ENCODE results near the gene CALY. TPM values are rescaled to one million over a fixed set of nuclear protein-coding genes. Genes with fewer than 3 reads are reported as not detected.

CALY gene
- total RNA-seq, 2 donors from 2014 or later = 0.98 TPM; not detected in 1

- H3K9me3 ChIP-seq = no peaks in the 10 kb centered on the region
- no peak overlapping the region for H3K4me3 ChIP-seq
- no peak for TF ChIP-seq CTCF (IDR thresholded peaks at IDR 0.05)
- peaks cover 70% of the 10 kb centered on the region for H3K36me3 ChIP-seq
- H3K4me1 ChIP-seq = peaks cover 0 to under 1% of the 10 kb centered on the region in 2 donors
- DNase-seq (ENCODE audit: low spot score) = no peak
- no peaks in the 10 kb centered on the region for H3K27me3 ChIP-seq
- H3K27ac ChIP-seq = no peak overlapping the region
Observed at GRCh38 chr10:133366751-133367150, 30.1 kb upstream of the CALY start.

GRCh38 chr10:133366130-133366478, 29.4 kb upstream of the CALY start:
- no peak overlapping the region for H3K27ac ChIP-seq
- H3K9me3 ChIP-seq = no peaks in the 10 kb centered on the region
- H3K27me3 ChIP-seq = no peaks in the 10 kb centered on the region
- peaks cover 70% of the 10 kb centered on the region for H3K36me3 ChIP-seq
- H3K4me3 ChIP-seq = no peak overlapping the region
- DNase-seq (ENCODE audit: low spot score) = no peak
- no peaks in the 10 kb centered on the region for H3K4me1 ChIP-seq
- TF ChIP-seq CTCF (IDR thresholded peaks at IDR 0.05) = no peak

GRCh38 chr10:133365461-133366129, 28.9 kb upstream of the CALY start:
- Histone ChIP-seq H3K36me3 (peaks cover 68% of the 10 kb centered on the region), H3K9me3 (no peaks in the 10 kb centered on the region), H3K4me3 (no peak overlapping the region), H3K27me3 (no peaks in the 10 kb centered on the region), H3K4me1 (no peaks in the 10 kb centered on the region), H3K27ac (no peak overlapping the region)
- no peak for DNase-seq (ENCODE audit: low spot score)
- TF ChIP-seq CTCF (IDR thresholded peaks at IDR 0.05) = no peak

GRCh38 chr10:133364645-133365431, 28.1 kb upstream of the CALY start:
- DNase-seq (ENCODE audit: low spot score) = no peak
- no peak for TF ChIP-seq CTCF (IDR thresholded peaks at IDR 0.05)
- H3K27me3 ChIP-seq = no peaks in the 10 kb centered on the region
- H3K36me3 ChIP-seq = peaks cover 60% of the 10 kb centered on the region
- no peak overlapping the region for H3K27ac ChIP-seq
- H3K4me1 ChIP-seq = no peaks in the 10 kb centered on the region
- H3K9me3 ChIP-seq = no peaks in the 10 kb centered on the region
- no peak overlapping the region for H3K4me3 ChIP-seq

- H3K4me1 ChIP-seq = no peaks in the 10 kb centered on the region
- H3K36me3 ChIP-seq = peaks cover 42% of the 10 kb centered on the region
- no peaks in the 10 kb centered on the region for H3K27me3 ChIP-seq
- TF ChIP-seq CTCF (IDR thresholded peaks at IDR 0.05) = no peak
- no peaks in the 10 kb centered on the region for H3K9me3 ChIP-seq
- no peak overlapping the region for H3K4me3 ChIP-seq
- DNase-seq (ENCODE audit: low spot score) = no peak
- no peak overlapping the region for H3K27ac ChIP-seq
Observed at GRCh38 chr10:133362846-133363245, 26.1 kb upstream of the CALY start.

All from right atrium auricular region (tissue), 2 donors.